Type B pancreatic cell (in vitro differentiated cells): ENCODE data around the gene HNRNPAB. TPM values are rescaled to one million over a fixed set of nuclear protein-coding genes. Genes with fewer than 3 reads are reported as not detected.

Experiments
- DNase-seq: peaks from one replicate; pipeline ENCODE4 v3.0.0; 2021; ENCODE audit warnings: mixed read lengths; ENCODE audit not compliant: unreplicated experiment; ENCODE audit errors: extremely low spot score
- H3K27ac Mint-ChIP-seq: 2 replicates; pipeline ENCODE4 v1.8.0; 2021; ENCODE audit warnings: mild to moderate bottlenecking, mixed read lengths
- H3K27me3 Mint-ChIP-seq: 2 replicates; pipeline ENCODE4 v1.8.0; 2021; ENCODE audit warnings: mixed read lengths
- H3K36me3 Mint-ChIP-seq: 2 replicates; pipeline ENCODE4 v1.8.0; 2021; ENCODE audit warnings: mixed read lengths
- H3K4me1 Mint-ChIP-seq: one replicate; pipeline ENCODE4 v1.8.0; 2021; ENCODE audit warnings: mixed read lengths; ENCODE audit not compliant: unreplicated experiment
- H3K4me3 Mint-ChIP-seq: 2 replicates; pipeline ENCODE4 v1.8.0; 2021; ENCODE audit warnings: mild to moderate bottlenecking, mixed read lengths
- H3K9me3 Mint-ChIP-seq: 2 replicates; pipeline ENCODE4 v1.8.0; 2021; ENCODE audit warnings: mixed read lengths
- CTCF ChIP-seq: fragments of 200-600 bp; sonication (generic); conservative IDR thresholded peaks from 2 replicates; pipeline ENCODE4 v1.5.0; 2021; ENCODE audit warnings: antibody characterized with exemption, mild to moderate bottlenecking
- total RNA-seq: library from RNA; stranded (reverse); gene quantifications from 2 replicates; pipeline ENCODE4 v1.2.1, GENCODE V29; 2021; ENCODE audit warnings: low replicate concordance

Gene HNRNPAB
- total RNA-seq, 1 donor from 2014 or later, result 245 TPM

GRCh38 chr5:178232920-178233429, 28.6 kb downstream of the HNRNPAB start:
- peak overlapping the region; percentile 61 for H3K27ac Mint-ChIP-seq
- peaks cover 22% of the 10 kb centered on the region for H3K4me1 Mint-ChIP-seq
- TF ChIP-seq CTCF, result no peak
- no peaks in the 10 kb centered on the region for H3K9me3 Mint-ChIP-seq
- no peaks in the 10 kb centered on the region for H3K27me3 Mint-ChIP-seq
- H3K4me3 Mint-ChIP-seq, result peak overlapping the region; percentile 79
- peaks cover 22% of the 10 kb centered on the region for H3K36me3 Mint-ChIP-seq
- DNase-seq, result no peak

DNA sequence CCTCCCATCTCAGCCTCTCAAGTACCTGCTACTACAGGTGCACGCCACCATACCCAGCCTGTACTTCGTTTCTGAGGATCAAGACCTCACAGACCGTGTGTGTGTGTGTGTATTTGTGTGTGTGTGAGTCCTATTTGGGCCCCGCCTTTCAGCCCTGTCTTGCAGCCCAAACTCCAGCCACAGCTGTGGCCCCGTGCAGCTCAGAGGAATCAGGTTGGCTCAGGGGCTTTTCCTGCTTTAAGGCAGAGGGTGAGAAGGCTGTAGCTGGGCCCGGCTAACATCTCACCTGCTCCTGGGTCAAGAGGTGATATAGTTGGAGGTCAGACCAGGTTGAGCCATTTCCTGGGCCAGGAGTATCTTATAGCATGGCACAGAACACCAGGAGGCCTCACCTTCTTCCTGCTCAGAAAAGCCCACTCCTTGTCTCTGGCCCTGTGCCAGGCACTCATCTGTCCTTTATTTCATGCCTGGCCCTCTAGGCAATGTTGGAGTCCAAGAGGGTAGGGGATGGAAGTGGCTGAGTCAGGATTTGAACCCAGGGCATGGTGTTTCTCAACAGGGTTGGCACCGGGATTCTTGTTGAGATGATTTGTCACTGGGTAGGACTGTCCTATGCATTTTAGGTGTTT, 29.9 kb downstream of the HNRNPAB start:
- no peak for DNase-seq
- Mint-ChIP-seq H3K27ac (no peak overlapping the region), H3K36me3 (peaks cover 13% of the 10 kb centered on the region), H3K4me3 (peak overlapping the region; percentile 69), H3K4me1 (peaks cover 21% of the 10 kb centered on the region), H3K9me3 (no peaks in the 10 kb centered on the region), H3K27me3 (no peaks in the 10 kb centered on the region)
- TF ChIP-seq CTCF, result no peak

GRCh38 chr5:178234750-178235587, 30.6 kb downstream of the HNRNPAB start:
- H3K27ac Mint-ChIP-seq, result peak overlapping the region; percentile 8
- H3K36me3 Mint-ChIP-seq, result peaks cover 10% of the 10 kb centered on the region
- H3K4me1 Mint-ChIP-seq, result peaks cover 17% of the 10 kb centered on the region
- no peaks in the 10 kb centered on the region for H3K9me3 Mint-ChIP-seq
- no peaks in the 10 kb centered on the region for H3K27me3 Mint-ChIP-seq
- peak; percentile 89 for TF ChIP-seq CTCF
- peak; percentile 84 for DNase-seq
- H3K4me3 Mint-ChIP-seq, result peak overlapping the region; percentile 66

GRCh38 chr5:178235588-178235974, 31.2 kb downstream of the HNRNPAB start:
- no peaks in the 10 kb centered on the region for H3K9me3 Mint-ChIP-seq
- H3K36me3 Mint-ChIP-seq, result peaks cover 8% of the 10 kb centered on the region
- H3K4me3 Mint-ChIP-seq, result no peak overlapping the region
- H3K27ac Mint-ChIP-seq, result no peak overlapping the region
- H3K27me3 Mint-ChIP-seq, result no peaks in the 10 kb centered on the region
- peaks cover 17% of the 10 kb centered on the region for H3K4me1 Mint-ChIP-seq
- TF ChIP-seq CTCF, result no peak
- no peak for DNase-seq

DNA sequence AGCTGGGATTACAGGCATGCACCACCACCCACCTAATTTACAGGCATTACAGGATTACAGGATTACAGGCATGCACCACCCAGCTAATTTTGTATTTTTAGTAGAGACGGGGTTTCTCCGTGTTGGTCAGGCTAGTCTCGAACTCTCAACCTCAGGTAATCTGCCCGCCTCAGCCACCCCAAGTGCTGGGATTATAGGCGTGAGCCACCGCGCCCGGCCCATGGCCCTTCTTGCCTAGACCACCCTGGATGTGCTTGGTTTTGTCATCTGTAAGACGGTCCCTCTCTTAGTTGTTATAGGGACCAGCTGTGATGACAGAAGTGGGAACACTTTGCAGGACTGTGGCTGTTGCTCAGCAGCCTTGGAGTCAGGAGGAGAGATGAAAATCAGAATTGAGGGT, 31.8 kb downstream of the HNRNPAB start:
- TF ChIP-seq CTCF, result no peak
- Mint-ChIP-seq H3K4me1 (peaks cover 14% of the 10 kb centered on the region), H3K36me3 (peaks cover 2% of the 10 kb centered on the region), H3K9me3 (no peaks in the 10 kb centered on the region), H3K27me3 (no peaks in the 10 kb centered on the region), H3K4me3 (no peak overlapping the region), H3K27ac (no peak overlapping the region)
- DNase-seq, result no peak
